Measurements from ENCODE around the gene POC1B.

DNA sequence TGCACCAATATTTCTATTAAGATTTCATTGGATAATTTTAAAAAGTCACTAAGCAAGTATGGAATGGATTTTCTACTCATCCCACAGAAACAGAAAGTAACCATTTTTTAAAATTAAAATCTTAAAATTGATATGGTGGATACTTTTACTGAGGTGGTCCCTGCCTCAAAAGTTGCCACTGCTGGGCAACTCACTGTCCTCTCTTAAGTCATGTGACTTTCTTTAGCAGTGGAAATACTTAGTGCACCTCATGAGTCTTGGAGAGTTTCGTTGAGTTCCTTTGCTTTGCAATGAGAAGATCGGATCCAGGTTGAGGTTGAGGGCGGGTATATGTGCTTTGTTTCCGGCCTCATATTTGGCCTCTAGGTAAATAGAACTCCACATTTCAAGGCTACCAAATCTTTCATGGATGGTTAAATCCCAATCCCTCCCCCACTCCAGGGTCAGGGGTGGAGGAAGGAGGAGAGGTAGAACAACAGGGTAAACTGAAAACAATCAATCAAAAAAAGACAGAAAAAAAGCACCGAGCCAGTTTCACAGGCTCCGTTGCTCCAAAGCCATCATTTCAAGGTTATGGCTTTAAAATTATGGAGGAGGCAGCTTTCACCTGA, 134.0 kb downstream of the POC1B start:
- TF ChIP-seq EZH2 (IDR thresholded peaks at IDR 0.05) (no peak), FOXP2 (optimal IDR thresholded peaks at IDR 0.05; ENCODE audit: control extremely low read depth, extremely low read length, insufficient read depth) (no peak), POLR2AphosphoS5 (IDR thresholded peaks at IDR 0.05; ENCODE audit: borderline replicate concordance, low read depth, low read length) (no peak)
